Inflammatory macrophage treated with lipopolysaccharide for 1 hour (primary cell): ENCODE data around the gene USP17L30.
"Not testable (repeated sequence)": the region's sequence is repeated elsewhere in the genome, so short reads cannot be mapped to it uniquely, and the experiment has no call there.

Experiments
- DNase-seq, 2 donors: peaks; one replicate each; pipeline ENCODE4 v3.0.0-alpha.2; 2020 to 2022

USP17L30 gene

GRCh38 chr4:9362829-9363228, at the start of gene USP17L30:
Gene USP17L30, plus strand, starts transcription at chr4:9363129. Its CDS starts 0 bp downstream, at chr4:9363129.
- DNase-seq = not testable (repeated sequence)

GRCh38 chr4:9324191-9324590, 38.7 kb upstream of the USP17L30 start:
- DNase-seq = not testable (repeated sequence)

- not testable (repeated sequence) for DNase-seq
Measured at GRCh38 chr4:9324865-9325264, 38.1 kb upstream of the USP17L30 start, which contains the start of gene USP17L24. Gene USP17L24, plus strand, starts transcription at chr4:9325165. Its CDS starts 0 bp downstream, at chr4:9325165.

- DNase-seq = not testable (repeated sequence)
Measured at GRCh38 chr4:9329611-9330010, 33.3 kb upstream of the USP17L30 start, which contains the start of gene USP17L25. Gene USP17L25, plus strand, starts transcription at chr4:9329911. Its CDS starts 0 bp downstream, at chr4:9329911.

- DNase-seq = not testable (repeated sequence)
Measured at GRCh38 chr4:9334358-9334757, 28.6 kb upstream of the USP17L30 start, which contains the start of gene USP17L26. Gene USP17L26, plus strand, starts transcription at chr4:9334658. Its CDS starts 0 bp downstream, at chr4:9334658.

GRCh38 chr4:9339103-9339502, 23.8 kb upstream of the USP17L30 start, which contains the start of gene USP17L5:
Gene USP17L5, plus strand, starts transcription at chr4:9339403. Its CDS starts 0 bp downstream, at chr4:9339403.
- not testable (repeated sequence) for DNase-seq

GRCh38 chr4:9343848-9344247, 19.1 kb upstream of the USP17L30 start, which contains the start of gene USP17L27:
Gene USP17L27, plus strand, starts transcription at chr4:9344148. Its CDS starts 0 bp downstream, at chr4:9344148.
- not testable (repeated sequence) for DNase-seq

- not testable (repeated sequence) for DNase-seq
Measured at GRCh38 chr4:9348593-9348992, 14.3 kb upstream of the USP17L30 start, which contains the start of gene USP17L28. Gene USP17L28, plus strand, starts transcription at chr4:9348893. Its CDS starts 0 bp downstream, at chr4:9348893.

- not testable (repeated sequence) for DNase-seq
Measured at GRCh38 chr4:9350866-9351265, 12.1 kb upstream of the USP17L30 start.

GRCh38 chr4:9353338-9353737, 9.6 kb upstream of the USP17L30 start, which contains the start of gene USP17L29:
Gene USP17L29, plus strand, starts transcription at chr4:9353638. Its CDS starts 0 bp downstream, at chr4:9353638.
- not testable (repeated sequence) for DNase-seq

GRCh38 chr4:9379881-9380280, 17.0 kb downstream of the USP17L30 start:
- not testable (repeated sequence) for DNase-seq

- DNase-seq = not testable (repeated sequence)
Measured at GRCh38 chr4:9381012-9381534, 18.1 kb downstream of the USP17L30 start.

GRCh38 chr4:9384126-9384525, 21.2 kb downstream of the USP17L30 start:
- no peak for DNase-seq

- DNase-seq = not testable (repeated sequence)
Measured at GRCh38 chr4:9389001-9389400, 26.1 kb downstream of the USP17L30 start.

GRCh38 chr4:9405774-9406173, 42.8 kb downstream of the USP17L30 start:
- DNase-seq = not testable (repeated sequence)

GRCh38 chr4:9406491-9406890, 43.6 kb downstream of the USP17L30 start:
- not testable (repeated sequence) for DNase-seq

- no peak for DNase-seq
Measured at GRCh38 chr4:9409793-9410192, 46.9 kb downstream of the USP17L30 start.
